ENCODE measurements around the gene TSPEAR. TPM values are rescaled to one million over a fixed set of nuclear protein-coding genes. Genes with fewer than 3 reads are reported as not detected.

Gene TSPEAR
- total and polyA plus RNA-seq, 10 donors: 0.02 to 0.22 (median 0.03) TPM; not detected in 7

DNA sequence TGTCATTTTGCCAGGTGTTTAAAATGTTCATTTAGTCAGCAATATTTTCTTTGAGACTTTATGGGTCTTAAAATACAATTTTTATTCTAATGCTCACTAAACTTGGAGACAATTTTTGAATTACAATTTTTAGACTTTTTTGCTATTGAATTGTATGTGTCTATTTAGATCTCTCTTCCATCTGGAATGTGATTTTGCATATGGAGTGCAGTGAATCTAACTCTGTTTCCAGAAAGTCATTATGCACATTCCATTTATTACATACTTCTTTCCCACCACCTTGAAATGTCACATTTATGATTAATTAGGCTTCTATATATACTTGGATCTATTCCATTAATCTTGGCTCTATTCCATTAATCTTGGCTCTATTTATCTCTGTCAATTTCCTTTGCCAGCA, 5.6 kb upstream of the TSPEAR start:
- no peak overlapping the region for H3K27ac ChIP-seq
- no peak for DNase-seq
- no peaks in the 10 kb centered on the region for H3K9me3 ChIP-seq
- H3K4me3 ChIP-seq: no peak overlapping the region
- H3K4me1 ChIP-seq: peaks cover 0 to 8% (median 0%) of the 10 kb centered on the region in 6 donors
- intact Hi-C loops (cut with DNase I; ENCODE audit: low total_unique reads): no loop called here
- H3K36me3 ChIP-seq: no peaks in the 10 kb centered on the region
- H3K27me3 ChIP-seq (replicated peaks in 1 of 7): peaks cover 0 to 60% (median 27%) of the 10 kb centered on the region in 7 donors
- no peak for TF ChIP-seq POLR2AphosphoS5 (IDR thresholded peaks at IDR 0.05)
- TF ChIP-seq, protein P1, sequence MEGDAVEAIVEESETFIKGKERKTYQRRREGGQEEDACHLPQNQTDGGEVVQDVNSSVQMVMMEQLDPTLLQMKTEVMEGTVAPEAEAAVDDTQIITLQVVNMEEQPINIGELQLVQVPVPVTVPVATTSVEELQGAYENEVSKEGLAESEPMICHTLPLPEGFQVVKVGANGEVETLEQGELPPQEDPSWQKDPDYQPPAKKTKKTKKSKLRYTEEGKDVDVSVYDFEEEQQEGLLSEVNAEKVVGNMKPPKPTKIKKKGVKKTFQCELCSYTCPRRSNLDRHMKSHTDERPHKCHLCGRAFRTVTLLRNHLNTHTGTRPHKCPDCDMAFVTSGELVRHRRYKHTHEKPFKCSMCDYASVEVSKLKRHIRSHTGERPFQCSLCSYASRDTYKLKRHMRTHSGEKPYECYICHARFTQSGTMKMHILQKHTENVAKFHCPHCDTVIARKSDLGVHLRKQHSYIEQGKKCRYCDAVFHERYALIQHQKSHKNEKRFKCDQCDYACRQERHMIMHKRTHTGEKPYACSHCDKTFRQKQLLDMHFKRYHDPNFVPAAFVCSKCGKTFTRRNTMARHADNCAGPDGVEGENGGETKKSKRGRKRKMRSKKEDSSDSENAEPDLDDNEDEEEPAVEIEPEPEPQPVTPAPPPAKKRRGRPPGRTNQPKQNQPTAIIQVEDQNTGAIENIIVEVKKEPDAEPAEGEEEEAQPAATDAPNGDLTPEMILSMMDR (IDR thresholded peaks at IDR 0.05 in 8 of 11, conservative IDR thresholded peaks at IDR 0.05 in 3 of 11): no peak
- TF ChIP-seq POLR2A (IDR thresholded peaks at IDR 0.05): no peak

DNA sequence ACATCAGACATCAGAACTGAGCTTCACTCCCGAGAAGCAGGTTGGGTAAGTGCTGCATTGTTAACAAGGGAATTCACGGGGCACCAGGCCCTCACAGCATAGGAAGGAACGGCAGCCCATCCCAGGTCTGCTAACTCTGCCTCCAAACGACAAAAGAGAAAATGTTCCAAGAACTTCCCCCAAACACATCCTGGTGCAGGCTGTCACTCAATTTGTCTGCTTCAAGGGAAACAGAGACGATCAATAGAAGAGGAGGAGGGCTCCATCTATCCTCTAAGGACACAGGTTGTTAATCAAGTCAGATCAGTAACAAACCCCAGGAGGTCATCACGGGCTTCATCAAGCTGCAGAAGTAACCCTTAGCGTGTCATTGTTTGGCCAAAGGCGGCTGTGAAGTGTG, 3.5 kb upstream of the TSPEAR start:
- TF ChIP-seq, protein P1 (IDR thresholded peaks at IDR 0.05 in 8 of 11, conservative IDR thresholded peaks at IDR 0.05 in 3 of 11): no peak
- TF ChIP-seq POLR2AphosphoS5 (IDR thresholded peaks at IDR 0.05) (no peak), POLR2A (IDR thresholded peaks at IDR 0.05) (no peak)

DNA sequence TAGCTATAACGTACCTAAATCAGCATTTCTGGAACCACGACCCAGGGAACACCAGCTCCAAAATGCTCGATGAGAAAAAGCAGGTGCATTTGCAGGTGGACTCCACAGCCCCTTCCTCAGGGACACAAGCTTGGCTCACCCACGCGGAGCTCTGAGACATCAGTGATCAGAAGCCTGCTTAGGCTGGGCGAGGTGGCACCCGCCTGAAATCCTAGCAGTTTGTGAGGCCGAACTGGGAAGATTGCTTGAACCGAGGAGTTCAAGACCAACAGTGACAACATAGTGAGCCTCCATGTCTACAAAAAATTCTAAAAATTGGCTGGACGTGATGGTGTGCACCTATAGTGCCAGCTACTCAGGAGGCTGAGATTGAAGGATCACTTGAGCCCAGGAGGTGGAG, 2.5 kb upstream of the TSPEAR start:
- intact Hi-C loops (cut with DNase I; ENCODE audit: low total_unique reads): no loop called here
- DNase-seq: no peak
- no peak overlapping the region for H3K4me3 ChIP-seq

More for the DNA sequence above, 3.5 kb upstream of the TSPEAR start:
- H3K4me3 ChIP-seq: no peak overlapping the region
- no peaks in the 10 kb centered on the region for H3K9me3 ChIP-seq
- WGBS, 5 donors: 18 to 23% (median 21%) methylated on average over 8 of the region's 8 CpGs
- peaks cover 4 to 65% (median 46%) of the 10 kb centered on the region in 7 donors for H3K27me3 ChIP-seq (replicated peaks in 1 of 7)
- intact Hi-C loops (cut with DNase I; ENCODE audit: low total_unique reads): no loop called here
- peaks cover 0 to 29% (median 14%) of the 10 kb centered on the region in 6 donors for H3K4me1 ChIP-seq
- H3K36me3 ChIP-seq: no peaks in the 10 kb centered on the region
- DNase-seq: no peak
- H3K27ac ChIP-seq: no peak overlapping the region

DNA sequence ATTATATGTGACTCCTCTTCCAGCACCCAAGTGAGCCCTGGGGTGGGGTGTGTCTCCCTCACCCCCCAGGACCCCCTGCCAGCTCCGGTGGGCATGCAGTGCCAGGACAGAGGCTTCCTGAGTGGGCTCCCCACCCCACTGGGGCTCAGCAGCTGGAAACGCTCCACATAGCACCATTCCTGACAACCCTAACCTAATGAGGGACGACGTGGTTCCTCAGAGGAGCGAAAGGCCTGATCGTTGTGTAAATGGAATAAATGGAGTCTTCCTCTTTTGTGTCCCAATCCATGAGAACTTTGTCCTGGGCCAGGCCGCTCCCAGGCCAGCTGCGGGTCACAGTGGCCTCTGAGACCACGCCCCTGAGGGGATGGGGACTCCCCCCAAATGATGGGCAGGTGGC, 1.8 kb upstream of the TSPEAR start:
- H3K36me3 ChIP-seq: no peaks in the 10 kb centered on the region
- intact Hi-C loops (cut with DNase I; ENCODE audit: low total_unique reads): no loop called here
- WGBS, 5 donors: 52 to 64% (median 62%) methylated on average over 7 to 9 of the region's 9 CpGs
- no peaks in the 10 kb centered on the region for H3K9me3 ChIP-seq
- H3K27me3 ChIP-seq (replicated peaks in 1 of 7): peaks cover 6 to 70% (median 63%) of the 10 kb centered on the region in 7 donors
- DNase-seq: no peak
- no peak overlapping the region for H3K27ac ChIP-seq
- H3K4me1 ChIP-seq: peaks cover 0 to 47% (median 24%) of the 10 kb centered on the region in 6 donors
- H3K4me3 ChIP-seq: no peak overlapping the region
- TF ChIP-seq, protein P1 (IDR thresholded peaks at IDR 0.05 in 8 of 11, conservative IDR thresholded peaks at IDR 0.05 in 3 of 11): no peak
- TF ChIP-seq POLR2AphosphoS5 (IDR thresholded peaks at IDR 0.05) (no peak), POLR2A (IDR thresholded peaks at IDR 0.05) (no peak)

More for the DNA sequence above, 2.5 kb upstream of the TSPEAR start:
- TF ChIP-seq POLR2AphosphoS5 (IDR thresholded peaks at IDR 0.05): no peak
- Histone ChIP-seq H3K4me1 (peaks cover 0 to 40% (median 23%) of the 10 kb centered on the region in 6 donors), H3K27me3 (replicated peaks in 1 of 7) (peaks cover 4 to 70% (median 56%) of the 10 kb centered on the region in 7 donors), H3K9me3 (no peaks in the 10 kb centered on the region), H3K36me3 (no peaks in the 10 kb centered on the region), H3K27ac (no peak overlapping the region)
- 82 to 93% (median 89%) methylated on average over 10 of the region's 10 CpGs for WGBS, 5 donors

All from spleen (tissue), 11 donors.